Measurements from ENCODE around the gene SMKR1. TPM values are rescaled to one million over a fixed set of nuclear protein-coding genes. Genes with fewer than 3 reads are reported as not detected.

Gene SMKR1
- total and polyA plus RNA-seq, 8 donors: 0.70 to 0.76 TPM; not detected in 6

DNA sequence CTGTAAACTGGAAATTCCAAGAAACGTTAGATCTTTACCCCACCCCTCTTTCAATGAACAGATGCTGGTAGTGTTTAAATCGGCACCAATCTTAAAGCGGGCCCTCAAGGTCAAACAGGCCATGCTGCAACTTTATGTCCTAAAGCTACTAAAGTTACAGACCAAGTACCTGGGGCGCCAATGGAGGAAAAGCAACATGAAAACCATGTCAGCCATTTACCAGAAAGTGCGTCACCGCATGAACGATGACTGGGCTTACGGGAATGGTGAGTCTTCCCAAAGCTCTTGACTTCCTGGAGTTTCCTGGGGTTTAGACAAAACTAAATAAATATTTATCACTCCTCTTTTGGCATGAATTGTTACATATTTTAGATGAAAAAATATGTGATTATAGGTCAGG lies 19.6 kb upstream of the SMKR1 start:
- no peak for DNase-seq
- Histone ChIP-seq H3K4me1 (no peaks in the 10 kb centered on the region), H3K4me3 (no peak overlapping the region), H3K36me3 (no peaks in the 10 kb centered on the region), H3K27me3 (no peaks in the 10 kb centered on the region), H3K9me3 (no peaks in the 10 kb centered on the region), H3K27ac (no peak overlapping the region)
- whole genome bisulfite sequencing, 5 donors: 89 to 96% (median 93%) methylated on average over 8 of the region's 8 CpGs
- TF ChIP-seq POLR2A (IDR thresholded peaks at IDR 0.05) (no peak), POLR2AphosphoS5 (IDR thresholded peaks at IDR 0.05) (no peak), EP300 (IDR thresholded peaks at IDR 0.05) (no peak)
- TF ChIP-seq, protein P1, sequence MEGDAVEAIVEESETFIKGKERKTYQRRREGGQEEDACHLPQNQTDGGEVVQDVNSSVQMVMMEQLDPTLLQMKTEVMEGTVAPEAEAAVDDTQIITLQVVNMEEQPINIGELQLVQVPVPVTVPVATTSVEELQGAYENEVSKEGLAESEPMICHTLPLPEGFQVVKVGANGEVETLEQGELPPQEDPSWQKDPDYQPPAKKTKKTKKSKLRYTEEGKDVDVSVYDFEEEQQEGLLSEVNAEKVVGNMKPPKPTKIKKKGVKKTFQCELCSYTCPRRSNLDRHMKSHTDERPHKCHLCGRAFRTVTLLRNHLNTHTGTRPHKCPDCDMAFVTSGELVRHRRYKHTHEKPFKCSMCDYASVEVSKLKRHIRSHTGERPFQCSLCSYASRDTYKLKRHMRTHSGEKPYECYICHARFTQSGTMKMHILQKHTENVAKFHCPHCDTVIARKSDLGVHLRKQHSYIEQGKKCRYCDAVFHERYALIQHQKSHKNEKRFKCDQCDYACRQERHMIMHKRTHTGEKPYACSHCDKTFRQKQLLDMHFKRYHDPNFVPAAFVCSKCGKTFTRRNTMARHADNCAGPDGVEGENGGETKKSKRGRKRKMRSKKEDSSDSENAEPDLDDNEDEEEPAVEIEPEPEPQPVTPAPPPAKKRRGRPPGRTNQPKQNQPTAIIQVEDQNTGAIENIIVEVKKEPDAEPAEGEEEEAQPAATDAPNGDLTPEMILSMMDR (IDR thresholded peaks at IDR 0.05): no peak
- intact Hi-C loops (cut with DNase I; ENCODE audit: low total_unique reads): no loop called here

DNA sequence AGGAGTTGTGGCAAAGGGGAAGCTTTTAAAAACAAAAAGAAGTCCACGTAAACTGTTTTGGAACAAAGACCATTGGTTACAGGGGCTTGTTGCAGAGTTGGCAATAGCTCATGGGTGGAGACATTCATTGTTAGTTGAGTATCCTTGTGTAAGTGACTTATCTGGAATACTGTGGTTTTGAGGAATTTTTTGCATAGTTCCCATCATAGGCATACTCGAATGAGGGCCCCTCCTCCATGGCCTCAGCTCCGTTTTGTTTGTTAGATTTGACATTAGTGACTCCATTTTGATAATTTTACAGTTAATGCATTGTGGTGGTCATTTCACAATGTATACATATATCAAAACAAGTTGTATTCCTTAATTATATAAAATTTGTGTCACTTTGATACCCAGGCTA lies 12.8 kb upstream of the SMKR1 start:
- TF ChIP-seq EP300 (IDR thresholded peaks at IDR 0.05) (no peak), POLR2AphosphoS5 (IDR thresholded peaks at IDR 0.05) (no peak), POLR2A (IDR thresholded peaks at IDR 0.05) (no peak)
- TF ChIP-seq, protein P1 (IDR thresholded peaks at IDR 0.05): no peak
- intact Hi-C loops (cut with DNase I; ENCODE audit: low total_unique reads): no loop called here
- no peak overlapping the region for H3K27ac ChIP-seq
- H3K4me3 ChIP-seq: no peak overlapping the region
- no peak for DNase-seq
- H3K4me1 ChIP-seq: no peaks in the 10 kb centered on the region
- WGBS, 5 donors: 61 to 70% (median 64%) methylated on average over 3 of the region's 3 CpGs
- H3K27me3 ChIP-seq: no peaks in the 10 kb centered on the region
- H3K36me3 ChIP-seq: no peaks in the 10 kb centered on the region
- no peaks in the 10 kb centered on the region for H3K9me3 ChIP-seq

- intact Hi-C loops (cut with DNase I; ENCODE audit: low total_unique reads): no loop called here
- Histone ChIP-seq H3K4me3 (no peak overlapping the region), H3K27me3 (no peaks in the 10 kb centered on the region), H3K4me1 (no peaks in the 10 kb centered on the region), H3K9me3 (no peaks in the 10 kb centered on the region), H3K36me3 (no peaks in the 10 kb centered on the region), H3K27ac (no peak overlapping the region)
- WGBS, 5 donors: 85 to 94% (median 88%) methylated on average over 2 of the region's 2 CpGs
- TF ChIP-seq POLR2AphosphoS5 (IDR thresholded peaks at IDR 0.05): no peak
- no peak for TF ChIP-seq EP300 (IDR thresholded peaks at IDR 0.05)
- no peak for TF ChIP-seq POLR2A (IDR thresholded peaks at IDR 0.05)
- DNase-seq: no peak
Observed at GRCh38 chr7:129492391-129492790, 9.9 kb upstream of the SMKR1 start.

- DNase-seq: no peak
- H3K4me1 ChIP-seq: no peaks in the 10 kb centered on the region
- no peaks in the 10 kb centered on the region for H3K36me3 ChIP-seq
- intact Hi-C loops (cut with DNase I; ENCODE audit: low total_unique reads): no loop called here
- TF ChIP-seq EP300 (IDR thresholded peaks at IDR 0.05) (no peak), POLR2A (IDR thresholded peaks at IDR 0.05) (no peak), POLR2AphosphoS5 (IDR thresholded peaks at IDR 0.05) (no peak)
- TF ChIP-seq, protein P1 (IDR thresholded peaks at IDR 0.05): no peak
- no peak overlapping the region for H3K4me3 ChIP-seq
- H3K27ac ChIP-seq: no peak overlapping the region
- H3K9me3 ChIP-seq: no peaks in the 10 kb centered on the region
- WGBS, 5 donors: 78 to 87% (median 79%) methylated on average over 1 of the region's 1 CpG
- no peaks in the 10 kb centered on the region for H3K27me3 ChIP-seq
Observed at GRCh38 chr7:129493555-129493954, 8.8 kb upstream of the SMKR1 start.

DNA sequence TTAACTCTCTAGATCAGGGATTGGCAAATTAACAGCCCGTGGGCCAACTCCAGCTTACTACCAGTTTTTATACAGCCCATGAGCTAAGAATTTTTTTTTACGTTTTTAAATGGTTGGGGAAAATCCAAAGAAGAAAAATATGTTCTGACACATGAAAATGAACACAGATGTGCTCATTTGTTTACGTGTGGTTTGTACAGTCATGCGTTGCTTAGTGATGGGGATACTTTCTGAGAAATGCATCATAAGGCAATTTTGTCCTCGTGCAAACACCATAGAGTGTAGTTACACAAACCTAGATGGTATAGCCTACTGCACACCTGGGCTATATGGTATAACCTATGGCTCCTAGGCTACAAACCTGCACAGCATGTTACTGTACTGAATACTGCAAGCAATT lies 8.3 kb upstream of the SMKR1 start:
- H3K36me3 ChIP-seq: no peaks in the 10 kb centered on the region
- no peaks in the 10 kb centered on the region for H3K9me3 ChIP-seq
- no peak for TF ChIP-seq POLR2A (IDR thresholded peaks at IDR 0.05)
- TF ChIP-seq POLR2AphosphoS5 (IDR thresholded peaks at IDR 0.05): no peak
- TF ChIP-seq, protein P1 (IDR thresholded peaks at IDR 0.05): no peak
- no peak for TF ChIP-seq EP300 (IDR thresholded peaks at IDR 0.05)
- H3K27ac ChIP-seq: no peak overlapping the region
- H3K4me1 ChIP-seq: no peaks in the 10 kb centered on the region
- intact Hi-C loops (cut with DNase I; ENCODE audit: low total_unique reads): no loop called here
- DNase-seq: peak in 1 of 2 donors; percentile 41
- WGBS, 5 donors: 41 to 73% (median 65%) methylated on average over 5 of the region's 5 CpGs
- no peaks in the 10 kb centered on the region for H3K27me3 ChIP-seq
- H3K4me3 ChIP-seq: no peak overlapping the region
